ENCODE data around the gene SMIM20. TPM values are rescaled to one million over a fixed set of nuclear protein-coding genes. Genes with fewer than 3 reads are reported as not detected.

SMIM20 gene
- total and polyA plus RNA-seq, 9 of the 15 experiments (the other 6 are each of a cell fraction or from before 2014, with no cell fraction given) = 25.1 to 51.0 (median 38.9) TPM

- POLR2A ChIA-PET = interaction anchor here (0.6 kb wide), 1 partner anchor 570 kb away, joined by 5 read pairs; no protein-coding TSS in a partner anchor
- Histone ChIP-seq H3K9me3 (replicated peaks; ENCODE audit: control insufficient read depth, insufficient read depth, low read depth, low read length) (no peaks in the 10 kb centered on the region), H3K9ac (ENCODE audit: insufficient read depth in 1 of 2, low read depth in 2 of 2, low read length in 2 of 2) (no peak overlapping the region), H3K9me1 (ENCODE audit: control insufficient read depth, insufficient read depth, low read length) (no peaks in the 10 kb centered on the region), H3K36me3 (ENCODE audit: control insufficient read depth, insufficient read depth, low read length) (no peaks in the 10 kb centered on the region), H3K79me2 (ENCODE audit: control insufficient read depth, insufficient read depth, low read length) (no peaks in the 10 kb centered on the region), H3K4me3 (no peak overlapping the region), H3K4me2 (ENCODE audit: insufficient read depth, low read length) (no peak overlapping the region), H3K27me3 (ENCODE audit: control insufficient read depth in 2 of 2, insufficient read depth in 2 of 2, low read length in 2 of 2) (peaks cover 13 to 47% of the 10 kb centered on the region in 2 experiments; a peak in 4 of 5 replicates), H2AFZ (ENCODE audit: low read depth, low read length) (no peak overlapping the region), H3K27ac (ENCODE audit: extremely low read depth, low read depth, low read length) (no peak overlapping the region), H4K20me1 (replicated peaks; ENCODE audit: control insufficient read depth, insufficient read depth, low read length) (no peaks in the 10 kb centered on the region), H3K4me1 (replicated peaks in 1 of 2; ENCODE audit: control insufficient read depth in 2 of 2, insufficient read depth in 2 of 2, low read length in 2 of 2) (no peaks in the 10 kb centered on the region; a peak in 1 of 5 replicates)
- FAIRE-seq = no peak
- intact Hi-C loops (cut with micrococcal nuclease) = no loop called here
- no peak for DNase-seq (ENCODE audit: extremely low read depth in 1 of 4, low spot score in 3 of 4)
- BruUV-seq (replicated peaks) = no TSS peak
- in situ Hi-C loops (cut with MboI) = no loop called here
- CTCF ChIA-PET (ENCODE audit: low intra/inter-chr PET ratio) = no interaction called here
- WGBS (ENCODE audit: insufficient coverage, low coverage, missing lambda C conversion rate) = 6% methylated on average over 4 of the region's 4 CpGs
- ATAC-seq = no peak
- TF ChIP-seq TOE1 (IDR thresholded peaks at IDR 0.05; ENCODE audit: borderline replicate concordance) = no peak
- TF ChIP-seq TOE1 (CRISPR knock-in tag; IDR thresholded peaks at IDR 0.05; ENCODE audit: borderline replicate concordance, low read depth) = no peak
- no peak for TF ChIP-seq ZNF280A (IDR thresholded peaks at IDR 0.05; ENCODE audit: low read depth, partially characterized antibody)
- no peak for TF ChIP-seq FOXP4 (CRISPR knock-in tag; IDR thresholded peaks at IDR 0.05; ENCODE audit: borderline replicate concordance)
- TF ChIP-seq ZNF592 (IDR thresholded peaks at IDR 0.05) = no peak
- no peak for TF ChIP-seq ZNF212 (CRISPR knock-in tag; IDR thresholded peaks at IDR 0.05)
- TF ChIP-seq ZNF507 (tag; conservative IDR thresholded peaks at IDR 0.05) = no peak
- TF ChIP-seq MYBL2 (IDR thresholded peaks at IDR 0.05; ENCODE audit: low read depth) = no peak
- no peak for TF ChIP-seq MYBL2 (CRISPR knock-in tag; IDR thresholded peaks at IDR 0.05; ENCODE audit: borderline replicate concordance)
- TF ChIP-seq POLR2AphosphoS2 (IDR thresholded peaks at IDR 0.05; ENCODE audit: low read length) = no peak
- no peak for TF ChIP-seq E4F1 (CRISPR knock-in tag; IDR thresholded peaks at IDR 0.05; ENCODE audit: borderline replicate concordance)
- TF ChIP-seq ZNF133 (CRISPR knock-in tag; IDR thresholded peaks at IDR 0.05) = no peak
- TF ChIP-seq FOXA1 (IDR thresholded peaks at IDR 0.05; ENCODE audit: borderline replicate concordance) = no peak
Measured at GRCh38 chr4:25972366-25972765, 58.3 kb downstream of the SMIM20 start.
